Measurements from ENCODE around the gene CNTN2. TPM values are rescaled to one million over a fixed set of nuclear protein-coding genes. Genes with fewer than 3 reads are reported as not detected.
A peak's percentile ranks its signal among the peaks of the same experiment; 100 is the strongest.

Gene CNTN2
- total RNA-seq, 2 donors from 2014 or later = not detected

- ATAC-seq (no peak), DNase-seq (no peak)
- Mint-ChIP-seq H3K4me3 (no peak overlapping the region), H3K36me3 (ENCODE audit: low read depth) (no peaks in the 10 kb centered on the region), H3K27me3 (no peaks in the 10 kb centered on the region), H3K27ac (no peak overlapping the region), H3K4me1 (no peaks in the 10 kb centered on the region)
- no peaks in the 10 kb centered on the region for H3K9me3 ChIP-seq (ENCODE audit: control insufficient read depth, low read length, poor library complexity, severe bottlenecking)
These were observed 30.5 kb downstream of the CNTN2 start for GRCh38 chr1:205073511-205073910.

- no peak for DNase-seq
- no peaks in the 10 kb centered on the region for H3K9me3 ChIP-seq (ENCODE audit: control insufficient read depth, low read length, poor library complexity, severe bottlenecking)
- Mint-ChIP-seq H3K4me3 (no peak overlapping the region), H3K27ac (no peak overlapping the region), H3K4me1 (no peaks in the 10 kb centered on the region), H3K27me3 (no peaks in the 10 kb centered on the region), H3K36me3 (ENCODE audit: low read depth) (no peaks in the 10 kb centered on the region)
- ATAC-seq = no peak
These were observed 31.1 kb downstream of the CNTN2 start for GRCh38 chr1:205074084-205074483.

DNA sequence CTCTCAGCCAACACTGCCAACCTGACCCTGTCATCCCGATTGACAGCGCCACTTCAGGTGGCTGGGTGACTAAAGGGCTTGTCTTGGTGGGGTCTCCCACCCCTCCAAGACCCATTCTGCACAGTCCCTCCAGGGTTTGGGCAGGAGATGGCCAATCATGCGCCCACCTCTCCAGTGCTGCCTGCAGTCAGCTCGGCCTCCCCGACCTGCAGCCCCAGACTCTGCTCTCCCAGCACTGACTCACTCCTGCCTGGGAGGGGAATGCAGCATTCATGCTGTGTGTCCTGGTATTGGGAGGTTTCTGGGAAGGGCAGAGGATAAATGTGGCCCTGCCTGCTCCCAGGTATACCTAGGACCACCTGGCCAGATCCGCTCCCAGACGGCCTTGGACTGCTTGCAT, 31.5 kb downstream of the CNTN2 start:
- Mint-ChIP-seq H3K36me3 (ENCODE audit: low read depth) (no peaks in the 10 kb centered on the region), H3K4me1 (no peaks in the 10 kb centered on the region), H3K4me3 (no peak overlapping the region), H3K27ac (no peak overlapping the region), H3K27me3 (no peaks in the 10 kb centered on the region)
- DNase-seq (no peak), ATAC-seq (no peak)
- no peaks in the 10 kb centered on the region for H3K9me3 ChIP-seq (ENCODE audit: control insufficient read depth, low read length, poor library complexity, severe bottlenecking)

DNA sequence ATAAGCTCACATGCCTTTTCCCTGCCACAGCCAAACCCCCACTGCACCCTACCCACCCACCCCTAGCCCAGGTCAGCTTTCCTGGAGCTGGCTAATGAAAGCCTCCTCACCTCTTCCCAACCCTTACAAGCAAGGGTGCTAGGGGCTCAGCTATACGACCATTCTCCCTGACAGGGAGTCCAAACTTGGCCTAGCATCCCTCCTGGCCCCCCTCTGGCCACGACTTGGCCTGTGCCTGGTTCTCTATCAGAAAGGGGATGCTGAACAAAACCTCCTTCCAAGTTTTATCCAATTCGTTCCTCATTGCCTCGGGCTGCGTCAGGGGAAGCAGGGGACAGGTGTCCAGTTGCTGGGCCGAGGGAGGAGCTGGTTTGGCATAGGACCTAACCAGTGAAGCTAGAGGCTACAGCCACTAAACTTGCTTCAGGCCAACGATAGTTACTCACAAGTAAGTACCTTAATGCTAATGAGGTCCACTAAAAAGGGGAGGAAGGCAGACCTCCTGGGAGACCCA, 32.7 kb downstream of the CNTN2 start:
- H3K9me3 ChIP-seq (ENCODE audit: control insufficient read depth, low read length, poor library complexity, severe bottlenecking) = no peaks in the 10 kb centered on the region
- Mint-ChIP-seq H3K4me3 (no peak overlapping the region), H3K27ac (no peak overlapping the region), H3K27me3 (no peaks in the 10 kb centered on the region), H3K4me1 (no peaks in the 10 kb centered on the region), H3K36me3 (ENCODE audit: low read depth) (no peaks in the 10 kb centered on the region)
- DNase-seq = no peak
- ATAC-seq = no peak

DNA sequence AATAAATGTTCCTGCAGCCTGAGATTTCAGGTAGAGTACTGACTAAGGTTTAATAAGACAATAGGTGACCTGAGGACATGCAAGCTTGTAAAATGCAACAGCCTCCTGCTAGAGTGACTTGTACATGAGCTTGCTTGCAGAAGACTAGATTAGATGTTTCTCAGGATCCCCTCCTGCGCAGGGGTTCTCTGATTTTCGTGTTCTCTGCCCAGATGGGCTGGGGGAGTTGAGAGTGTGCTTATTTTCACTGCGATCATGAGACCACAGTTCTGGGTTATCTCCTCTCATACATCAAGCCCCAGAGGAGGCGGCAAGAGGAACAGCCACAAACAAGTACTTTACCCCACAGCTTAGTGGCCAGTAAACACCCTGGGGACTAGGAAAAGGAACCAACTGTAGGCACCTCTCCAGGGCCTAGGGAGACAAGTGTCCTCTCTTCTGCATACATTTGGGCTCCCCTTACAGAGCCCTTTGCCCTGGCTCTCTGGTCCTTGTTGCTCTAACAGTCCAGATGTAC, 33.3 kb downstream of the CNTN2 start:
- H3K27ac Mint-ChIP-seq = no peak overlapping the region
- DNase-seq (no peak), ATAC-seq (no peak)
- H3K36me3 Mint-ChIP-seq (ENCODE audit: low read depth) = no peaks in the 10 kb centered on the region
- H3K4me1 Mint-ChIP-seq = no peaks in the 10 kb centered on the region
- H3K27me3 Mint-ChIP-seq = no peaks in the 10 kb centered on the region
- no peak overlapping the region for H3K4me3 Mint-ChIP-seq
- no peaks in the 10 kb centered on the region for H3K9me3 ChIP-seq (ENCODE audit: control insufficient read depth, low read length, poor library complexity, severe bottlenecking)

DNA sequence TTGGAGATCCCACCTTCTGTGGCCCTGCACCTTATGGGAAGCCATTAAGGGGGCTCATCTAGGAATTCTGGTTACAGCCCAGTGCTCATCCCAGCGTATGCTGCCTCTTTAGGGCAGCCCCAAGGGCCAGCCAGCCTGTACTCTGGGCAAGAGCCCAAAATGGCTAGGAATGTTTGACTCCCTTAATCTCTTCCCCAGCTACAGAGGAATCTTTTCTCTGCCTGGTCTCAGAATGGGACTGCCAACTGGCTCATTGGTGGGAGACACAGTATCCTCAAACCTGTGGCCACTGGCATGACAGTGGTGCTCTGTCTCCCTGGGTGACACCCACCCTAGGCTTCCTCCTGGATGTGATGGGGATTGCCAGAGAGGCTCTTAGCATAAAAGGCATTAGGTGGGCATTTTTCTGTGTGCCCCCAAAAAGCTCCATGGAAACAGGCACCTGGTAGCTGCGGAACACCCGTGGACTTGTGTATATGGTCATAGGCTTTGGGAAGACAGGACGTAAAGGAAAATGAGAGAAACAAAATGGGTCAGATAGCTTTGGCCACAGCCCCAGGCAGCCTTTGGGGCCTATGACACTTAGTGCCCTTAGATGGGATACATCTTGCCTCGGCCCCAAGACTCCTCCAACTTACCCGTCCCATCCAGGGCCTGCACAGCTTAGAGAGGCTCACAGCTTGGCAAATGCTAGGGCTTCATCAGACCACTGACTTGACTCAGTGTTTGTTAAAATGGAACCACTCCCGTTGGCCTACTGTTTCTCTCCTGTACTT, 34.3 kb downstream of the CNTN2 start:
- no peak for ATAC-seq
- no peaks in the 10 kb centered on the region for H3K9me3 ChIP-seq (ENCODE audit: control insufficient read depth, low read length, poor library complexity, severe bottlenecking)
- Mint-ChIP-seq H3K4me1 (no peaks in the 10 kb centered on the region), H3K36me3 (ENCODE audit: low read depth) (no peaks in the 10 kb centered on the region), H3K27me3 (no peaks in the 10 kb centered on the region), H3K27ac (no peak overlapping the region), H3K4me3 (no peak overlapping the region)
- no peak for DNase-seq

GRCh38 chr1:205077934-205078311, 34.9 kb downstream of the CNTN2 start:
- H3K9me3 ChIP-seq (ENCODE audit: control insufficient read depth, low read length, poor library complexity, severe bottlenecking) = no peaks in the 10 kb centered on the region
- no peaks in the 10 kb centered on the region for H3K27me3 Mint-ChIP-seq
- no peak for ATAC-seq
- H3K4me1 Mint-ChIP-seq = no peaks in the 10 kb centered on the region
- H3K27ac Mint-ChIP-seq = no peak overlapping the region
- H3K4me3 Mint-ChIP-seq = no peak overlapping the region
- H3K36me3 Mint-ChIP-seq (ENCODE audit: low read depth) = no peaks in the 10 kb centered on the region
- no peak for DNase-seq

GRCh38 chr1:205082431-205082830, 39.4 kb downstream of the CNTN2 start:
- no peak for ATAC-seq

GRCh38 chr1:205084360-205084759, 41.3 kb downstream of the CNTN2 start, which contains the start of gene TMEM81:
TSS of gene TMEM81 (minus strand) at chr1:205084460. CDS start at chr1:205084320, 140 bp downstream.
- Mint-ChIP-seq H3K4me3 (no peak within 1 kb of the TSS), H3K36me3 (ENCODE audit: low read depth) (peaks cover 9% of the 10 kb centered on the region), H3K27ac (no peak within 1 kb of the TSS), H3K4me1 (no peaks in the 10 kb centered on the region), H3K27me3 (no peaks in the 10 kb centered on the region)
- DNase-seq (no peak), ATAC-seq (no peak)
- H3K9me3 ChIP-seq (ENCODE audit: control insufficient read depth, low read length, poor library complexity, severe bottlenecking) = no peaks in the 10 kb centered on the region

More at GRCh38 chr1:205082431-205082830, 39.4 kb downstream of the CNTN2 start:
- Mint-ChIP-seq H3K36me3 (ENCODE audit: low read depth) (peaks cover 2% of the 10 kb centered on the region), H3K4me3 (no peak overlapping the region), H3K27ac (no peak overlapping the region), H3K27me3 (no peaks in the 10 kb centered on the region), H3K4me1 (no peaks in the 10 kb centered on the region)
- no peak for DNase-seq
- H3K9me3 ChIP-seq (ENCODE audit: control insufficient read depth, low read length, poor library complexity, severe bottlenecking) = no peaks in the 10 kb centered on the region

- DNase-seq (no peak), ATAC-seq (no peak)
- H3K36me3 Mint-ChIP-seq (ENCODE audit: low read depth) = peaks cover 13% of the 10 kb centered on the region
- no peak overlapping the region for H3K27ac Mint-ChIP-seq
- no peak overlapping the region for H3K4me3 Mint-ChIP-seq
- no peaks in the 10 kb centered on the region for H3K9me3 ChIP-seq (ENCODE audit: control insufficient read depth, low read length, poor library complexity, severe bottlenecking)
- H3K4me1 Mint-ChIP-seq = peaks cover 6% of the 10 kb centered on the region
- no peaks in the 10 kb centered on the region for H3K27me3 Mint-ChIP-seq
These were observed 45.3 kb downstream of the CNTN2 start for GRCh38 chr1:205088341-205088740.

DNA sequence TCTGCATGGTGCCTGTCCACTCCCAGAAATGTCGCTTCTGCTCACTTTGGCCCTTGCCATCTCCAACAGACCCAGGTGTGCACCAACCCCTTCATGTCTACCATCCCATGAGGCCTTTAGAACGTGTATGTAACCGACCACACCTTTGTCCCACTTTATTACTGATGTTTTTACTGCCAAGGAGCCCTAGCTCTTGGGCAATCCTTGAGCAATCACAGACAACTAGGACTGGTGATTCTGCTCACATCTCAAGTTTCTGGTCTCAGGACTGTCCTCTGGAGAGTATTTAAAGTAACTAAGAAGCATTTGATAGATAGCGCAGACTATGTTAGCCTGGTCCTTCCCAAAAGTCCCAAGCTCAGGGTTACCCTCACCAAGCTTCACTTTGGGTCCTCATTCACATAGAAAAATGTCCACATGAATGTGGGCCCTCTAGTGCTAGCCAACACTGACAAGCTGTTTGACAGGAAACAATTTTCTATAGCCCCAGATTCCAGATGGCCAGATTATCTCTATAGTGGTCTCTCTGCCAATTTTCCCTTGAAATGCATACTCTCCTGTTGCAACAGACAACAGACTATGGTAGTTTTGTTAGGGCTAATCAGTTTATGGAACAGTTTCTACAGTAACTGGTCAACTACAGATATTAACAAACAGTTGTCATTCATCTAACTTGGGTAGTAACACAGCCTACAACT, 48.2 kb downstream of the CNTN2 start:
- H3K9me3 ChIP-seq (ENCODE audit: control insufficient read depth, low read length, poor library complexity, severe bottlenecking) = no peaks in the 10 kb centered on the region
- H3K36me3 Mint-ChIP-seq (ENCODE audit: low read depth) = peaks cover 15% of the 10 kb centered on the region
- no peak overlapping the region for H3K4me3 Mint-ChIP-seq
- no peaks in the 10 kb centered on the region for H3K27me3 Mint-ChIP-seq
- peaks cover 6% of the 10 kb centered on the region for H3K4me1 Mint-ChIP-seq
- ATAC-seq (no peak), DNase-seq (no peak)
- no peak overlapping the region for H3K27ac Mint-ChIP-seq

- Mint-ChIP-seq H3K4me3 (no peak overlapping the region), H3K27me3 (no peaks in the 10 kb centered on the region), H3K4me1 (peaks cover 6% of the 10 kb centered on the region), H3K27ac (no peak overlapping the region), H3K36me3 (ENCODE audit: low read depth) (peaks cover 10% of the 10 kb centered on the region)
- ATAC-seq (no peak), DNase-seq (no peak)
- no peaks in the 10 kb centered on the region for H3K9me3 ChIP-seq (ENCODE audit: control insufficient read depth, low read length, poor library complexity, severe bottlenecking)
These were observed 52.4 kb downstream of the CNTN2 start for GRCh38 chr1:205095422-205095821.

- H3K4me1 Mint-ChIP-seq = no peaks in the 10 kb centered on the region
- DNase-seq = no peak
- H3K9me3 ChIP-seq (ENCODE audit: control insufficient read depth, low read length, poor library complexity, severe bottlenecking) = no peaks in the 10 kb centered on the region
- H3K36me3 Mint-ChIP-seq (ENCODE audit: low read depth) = peaks cover 10% of the 10 kb centered on the region
- H3K4me3 Mint-ChIP-seq = no peak overlapping the region
- ATAC-seq = no peak
- no peaks in the 10 kb centered on the region for H3K27me3 Mint-ChIP-seq
- peak overlapping the region; percentile 54 for H3K27ac Mint-ChIP-seq
These were observed 55.2 kb downstream of the CNTN2 start for GRCh38 chr1:205098242-205098641.

Measured in T-helper 17 cell (primary cell).